HG02970 (cell line): Measurements from ENCODE around the gene SPECC1L.
"Not testable (repeated sequence)": the region's sequence is repeated elsewhere in the genome, so short reads cannot be mapped to it uniquely, and the experiment has no call there.

Experiments used
- ATAC-seq: cut with Tn5 transposase; IDR thresholded peaks from one replicate; pipeline ENCODE4 v1.9.1; 2021; ENCODE audit warnings: mild to moderate bottlenecking, moderate library complexity, moderate number of reproducible peaks; ENCODE audit not compliant: unreplicated experiment, low FRiP score

Gene SPECC1L

DNA sequence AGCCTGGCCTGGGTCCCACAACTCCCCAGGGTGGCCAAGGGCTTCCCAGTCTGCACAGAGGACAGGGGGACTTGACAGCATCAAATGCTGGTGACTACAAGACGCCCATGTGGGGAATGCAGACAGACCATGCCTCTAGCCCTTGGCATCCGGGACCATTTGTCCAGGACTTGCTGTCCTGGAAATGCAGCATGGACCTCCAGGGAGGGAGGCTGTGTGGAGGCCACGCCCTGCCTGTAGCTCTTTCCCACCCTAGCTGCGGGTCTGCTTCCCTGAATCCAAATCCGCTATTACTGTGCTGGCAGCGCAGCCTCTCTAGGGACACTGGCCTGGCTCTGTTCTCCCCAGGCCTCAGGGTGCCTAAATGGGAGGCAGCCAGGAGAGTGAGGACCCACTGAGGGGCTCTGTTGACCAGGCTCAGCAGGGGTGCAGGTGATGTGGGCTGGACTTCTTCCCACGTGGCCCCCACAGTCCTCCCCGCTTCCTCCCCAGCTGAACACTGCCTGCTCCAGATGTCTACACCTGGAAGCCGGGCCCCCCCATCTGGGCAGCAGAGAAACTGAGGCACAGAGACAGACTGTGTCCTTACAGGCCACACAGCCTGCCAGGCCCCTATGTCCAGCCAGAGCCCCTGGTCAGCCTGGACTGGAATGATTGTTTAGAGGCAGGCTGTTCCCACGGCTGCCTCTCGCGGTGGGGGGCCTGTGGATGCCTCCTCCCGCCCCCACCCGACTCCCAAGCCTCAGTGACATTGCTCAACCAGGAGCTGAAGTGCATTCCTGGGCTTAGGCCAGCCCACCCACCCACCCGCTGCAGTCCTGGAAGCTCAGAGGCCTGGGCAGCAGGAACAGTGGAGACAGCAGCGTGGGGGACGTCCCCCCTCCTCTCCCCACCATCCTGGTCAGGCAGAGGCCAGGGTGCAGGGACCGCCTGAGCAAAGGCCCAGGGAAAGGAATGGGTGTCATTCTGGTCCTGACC lies 24.8 kb upstream of the SPECC1L start:
- ATAC-seq, result not testable (repeated sequence)

DNA sequence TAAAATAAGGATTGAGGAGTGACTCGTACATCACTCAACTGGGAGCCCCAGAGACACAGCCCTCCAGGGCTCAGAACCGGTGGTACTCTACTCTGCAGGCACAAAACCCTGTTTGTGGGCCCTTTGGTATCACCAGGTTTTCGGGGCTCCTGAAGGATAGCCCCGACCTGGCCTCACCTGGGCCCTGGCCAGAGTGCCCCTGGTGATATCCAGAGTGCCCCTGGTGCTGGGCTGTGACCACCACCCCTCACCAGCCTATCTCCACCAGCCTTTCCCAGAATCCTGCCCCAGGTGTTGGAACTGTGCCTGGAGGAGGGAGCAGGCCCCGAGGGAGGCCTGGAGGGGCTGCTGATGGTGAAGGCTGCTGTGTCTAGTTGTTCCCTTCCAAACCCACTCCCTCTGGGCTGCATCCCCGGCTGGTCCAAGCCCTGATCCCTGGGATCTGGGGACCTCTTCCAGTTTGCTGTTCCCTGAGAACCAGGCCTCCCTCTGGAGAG lies 23.6 kb upstream of the SPECC1L start:
- no peak for ATAC-seq

DNA sequence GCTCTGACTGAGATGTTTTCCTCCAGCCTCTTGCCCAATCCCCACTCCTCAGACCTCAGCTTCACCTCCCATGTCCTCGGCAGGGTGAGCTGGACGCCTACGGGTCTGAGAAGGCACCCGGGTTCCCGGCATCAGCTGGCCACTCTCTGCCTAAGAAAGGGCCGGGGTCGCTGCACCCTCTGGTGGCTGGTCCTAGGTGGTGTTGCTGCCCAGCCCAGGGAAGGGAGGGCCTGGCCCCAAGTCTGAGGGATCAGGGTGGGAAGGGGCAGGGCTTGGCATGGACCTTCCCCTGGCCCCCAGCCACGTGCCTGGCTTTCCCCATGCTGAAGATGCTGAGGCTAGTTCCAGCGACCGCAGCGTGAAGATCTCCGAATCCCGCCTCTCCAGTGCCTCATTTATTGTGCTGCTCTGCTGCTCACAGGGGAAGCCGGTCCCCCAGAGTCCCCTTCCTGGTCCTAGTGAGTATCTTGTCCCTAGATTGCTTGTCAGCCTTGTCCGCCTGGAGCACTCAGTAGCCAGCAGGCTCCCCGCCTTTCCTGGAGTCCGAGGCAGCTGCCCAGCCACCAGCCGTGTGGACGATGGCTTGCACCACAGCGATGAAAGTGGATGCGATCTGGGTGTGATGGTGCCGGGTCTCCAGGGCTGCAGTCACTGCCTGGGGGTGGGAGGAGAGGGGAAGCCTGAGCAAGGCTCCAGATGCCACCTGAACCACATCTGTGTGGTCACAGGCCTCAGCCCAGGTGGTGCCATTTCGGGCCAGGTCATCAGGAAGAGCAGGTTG lies 22.9 kb upstream of the SPECC1L start:
- ATAC-seq, result no peak

DNA sequence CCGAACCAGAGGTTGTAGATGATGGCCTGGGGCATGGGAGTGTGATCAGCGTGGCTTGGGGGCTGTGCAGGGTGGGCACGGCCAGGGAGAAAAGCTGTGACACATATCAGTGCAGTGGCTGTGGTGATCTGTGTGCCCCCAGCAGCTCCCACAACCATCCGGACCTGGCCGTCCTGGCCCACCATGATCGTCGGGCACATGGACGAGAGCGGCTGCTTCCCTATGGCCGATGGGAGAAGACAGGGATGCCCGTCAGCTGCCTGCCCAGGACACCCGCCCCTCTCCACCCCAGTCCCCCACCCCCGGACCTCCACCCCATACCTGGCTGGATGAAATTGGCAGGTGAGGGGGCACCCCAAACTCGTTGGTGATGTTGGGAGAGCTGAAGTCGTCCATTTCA lies 22.0 kb upstream of the SPECC1L start:
- ATAC-seq, result not testable (repeated sequence)

DNA sequence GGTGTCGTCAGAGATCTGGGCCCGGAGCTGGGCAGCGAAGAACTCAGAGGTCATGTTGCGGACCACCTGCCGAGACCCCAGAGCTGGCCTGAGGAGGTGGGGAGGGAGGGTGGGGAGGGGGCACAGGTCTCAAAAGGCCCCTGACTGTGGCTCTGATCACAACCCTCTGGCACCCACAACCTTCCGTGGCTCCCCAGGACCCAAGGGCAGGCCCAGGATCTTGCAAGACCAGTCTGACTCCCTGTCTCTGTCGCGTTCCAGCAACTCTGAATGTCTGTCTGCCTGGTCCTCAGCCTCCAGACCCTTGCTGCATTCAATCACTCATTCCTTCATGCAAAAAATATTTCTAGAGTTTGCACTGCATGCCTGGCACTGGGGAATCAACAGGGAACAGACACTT lies 21.2 kb upstream of the SPECC1L start:
- not testable (repeated sequence) for ATAC-seq

DNA sequence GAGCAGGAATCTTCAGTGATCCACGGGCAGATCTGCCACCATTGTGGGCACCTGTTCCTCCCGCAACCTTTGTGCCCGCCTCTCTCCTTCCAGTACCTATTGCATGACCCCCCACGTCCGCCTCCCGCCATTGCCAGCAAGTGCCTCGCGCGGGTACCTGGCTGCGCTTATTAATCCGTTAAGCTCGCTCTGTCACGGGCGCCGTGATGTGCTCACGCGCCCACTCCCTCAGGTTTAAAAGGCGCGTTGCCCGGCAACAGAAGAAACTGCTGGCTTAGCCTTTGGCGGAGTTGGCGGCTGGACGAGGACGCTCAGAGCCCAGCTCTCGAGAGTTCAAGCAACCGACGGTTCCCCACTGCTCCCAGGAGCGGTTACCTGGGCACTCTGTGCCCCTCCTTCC lies 19.3 kb upstream of the SPECC1L start:
- not testable (repeated sequence) for ATAC-seq

DNA sequence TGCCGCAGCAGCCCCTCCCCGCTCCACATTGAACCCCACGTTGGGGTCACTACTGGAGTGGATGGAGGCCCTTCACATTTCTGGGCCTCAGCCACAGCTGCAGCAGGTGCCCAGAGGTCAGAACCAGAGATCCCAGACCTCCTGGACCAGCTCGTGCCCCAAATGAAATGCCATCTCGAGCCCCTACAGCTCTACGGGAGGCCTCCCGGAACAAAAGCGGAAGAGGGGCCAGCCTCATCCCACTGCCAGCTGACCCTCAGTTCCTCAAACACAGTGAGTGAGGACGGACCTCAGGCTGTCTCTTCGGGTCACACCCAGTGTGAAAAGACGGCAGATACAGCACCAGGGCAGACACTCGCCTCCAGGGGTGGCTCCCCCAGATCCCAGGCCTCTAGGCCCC lies 17.5 kb upstream of the SPECC1L start:
- not testable (repeated sequence) for ATAC-seq

DNA sequence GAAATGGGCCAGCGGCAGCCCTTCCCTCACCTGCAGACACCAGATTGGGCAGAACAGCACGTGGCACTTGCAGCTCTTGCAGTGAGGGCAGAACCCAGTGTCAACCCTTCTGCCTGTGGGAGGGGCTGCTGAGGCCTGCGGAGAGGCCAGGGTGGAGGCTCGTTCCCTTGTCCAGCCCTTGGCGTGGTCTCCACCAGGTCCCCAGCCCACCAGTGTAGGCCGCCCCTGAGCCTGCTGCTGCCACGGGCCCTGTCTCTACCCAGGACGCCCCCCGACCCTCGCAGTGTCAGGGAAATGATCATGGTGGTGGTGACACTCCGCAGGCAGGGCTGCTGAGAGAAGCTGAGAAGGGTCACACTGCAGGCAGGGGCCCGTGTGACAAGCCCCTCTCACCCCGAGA lies 14.5 kb upstream of the SPECC1L start:
- not testable (repeated sequence) for ATAC-seq

DNA sequence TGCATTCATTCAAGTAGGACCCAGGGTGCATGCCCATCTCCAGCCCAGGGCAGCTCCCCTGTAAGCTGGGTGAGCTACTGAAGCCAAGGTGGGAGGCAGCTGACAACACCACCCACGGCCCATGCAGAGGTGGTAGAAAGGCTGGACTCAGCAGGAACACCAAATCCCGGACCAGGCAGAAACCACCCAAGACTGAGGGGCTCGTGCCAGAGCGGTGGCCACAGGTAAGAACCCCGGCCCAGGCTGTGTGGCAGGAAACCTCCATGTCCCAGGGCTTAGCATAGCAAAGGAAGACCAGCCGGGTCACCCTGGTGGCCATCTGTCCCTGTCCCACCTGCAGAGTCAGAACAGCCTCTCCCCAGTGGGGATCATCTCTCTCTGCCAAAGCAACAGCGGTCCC lies 13.9 kb upstream of the SPECC1L start:
- ATAC-seq, result not testable (repeated sequence)

DNA sequence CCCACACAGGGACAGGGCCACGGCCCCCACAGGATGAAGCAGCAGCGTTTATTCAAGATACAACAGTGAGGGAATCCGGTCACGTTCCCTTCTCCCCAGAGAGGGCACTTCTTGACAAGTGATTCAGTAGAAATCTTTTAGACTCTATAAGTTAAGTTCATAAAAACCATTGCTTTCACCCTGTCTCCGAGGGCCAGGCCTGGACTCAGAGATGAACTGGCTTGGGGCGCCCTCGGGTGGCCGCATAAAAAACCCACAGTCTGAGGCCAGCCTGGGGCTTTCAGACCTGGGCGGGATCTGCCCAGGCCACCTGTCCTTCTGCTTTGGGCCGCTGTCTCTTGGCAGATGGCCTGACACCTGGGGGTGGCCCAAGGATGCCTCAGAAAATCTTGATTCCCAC lies 11.2 kb upstream of the SPECC1L start:
- ATAC-seq, result not testable (repeated sequence)

DNA sequence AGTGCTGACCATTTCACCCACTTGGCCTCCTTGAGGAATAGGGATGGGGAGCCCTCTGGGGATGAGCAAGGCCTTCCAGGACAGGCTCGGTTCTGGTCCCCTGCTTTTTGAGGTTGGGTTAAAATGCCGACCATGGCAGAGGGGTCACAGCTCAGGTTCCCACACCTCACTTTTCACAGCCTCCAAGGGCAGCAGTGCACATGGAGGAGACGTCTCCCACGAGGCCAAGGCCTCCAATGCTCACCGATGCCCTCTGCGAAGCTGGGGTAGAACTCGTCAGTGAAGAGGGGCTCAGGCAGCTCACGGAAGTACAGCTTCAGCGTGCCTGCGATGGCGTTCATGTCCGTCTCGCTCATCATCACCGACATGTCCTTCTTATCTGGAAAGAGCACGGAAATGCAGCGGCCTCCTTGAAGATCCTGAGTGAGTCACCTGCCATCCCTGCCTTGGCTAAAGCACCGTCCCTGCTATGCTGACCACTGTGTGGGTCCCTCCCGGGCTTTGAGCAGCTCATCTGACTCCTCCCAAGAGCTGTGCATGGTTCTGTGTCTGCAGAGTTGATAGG lies 8.4 kb upstream of the SPECC1L start:
- not testable (repeated sequence) for ATAC-seq

DNA sequence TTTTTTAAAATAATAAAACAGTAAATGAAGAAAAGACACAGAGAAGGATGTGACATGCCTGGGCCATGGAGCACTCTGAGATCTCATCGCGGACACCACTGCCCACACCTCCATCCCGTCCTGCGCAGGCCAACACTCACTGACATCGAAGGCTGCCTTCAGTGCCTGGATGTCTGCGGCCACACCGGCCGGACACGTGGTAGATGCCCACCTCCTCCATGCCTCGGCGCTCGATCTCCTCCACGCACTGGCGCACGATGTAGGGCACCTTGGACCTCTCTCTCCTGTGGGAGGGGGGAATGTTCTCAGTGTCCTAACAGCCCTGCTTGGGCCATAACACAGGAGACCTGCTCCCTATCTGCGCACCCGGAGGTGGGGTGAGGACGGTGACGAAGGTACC lies 7.2 kb upstream of the SPECC1L start:
- ATAC-seq, result not testable (repeated sequence)

DNA sequence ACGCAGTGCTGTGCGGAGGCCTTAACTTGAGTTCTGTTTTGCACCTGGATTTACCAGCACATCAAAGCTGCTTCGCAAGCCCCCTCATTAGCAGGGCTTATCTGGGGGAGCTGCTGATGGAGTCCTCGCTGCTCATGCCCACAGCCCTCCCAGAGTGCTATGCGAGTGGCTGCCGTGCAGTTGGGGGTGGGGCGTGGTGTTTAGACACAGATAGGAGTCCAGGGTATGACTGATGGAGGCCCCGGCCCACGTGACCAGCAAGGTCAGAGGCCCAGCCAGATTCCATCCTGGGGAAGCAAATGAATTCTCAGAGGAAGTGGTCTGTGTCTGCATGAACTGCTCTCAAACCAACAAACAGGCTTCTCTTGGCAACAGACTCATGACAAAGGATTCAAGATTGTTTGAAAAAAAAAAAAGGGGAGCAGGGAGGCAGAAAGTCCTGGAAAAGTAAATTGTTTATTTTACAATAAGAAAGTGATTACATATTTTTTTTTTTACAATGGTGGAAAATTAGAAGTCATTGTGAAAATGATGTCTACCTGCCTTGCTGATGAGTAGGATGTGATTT lies 6.2 kb upstream of the SPECC1L start:
- ATAC-seq, result not testable (repeated sequence)

DNA sequence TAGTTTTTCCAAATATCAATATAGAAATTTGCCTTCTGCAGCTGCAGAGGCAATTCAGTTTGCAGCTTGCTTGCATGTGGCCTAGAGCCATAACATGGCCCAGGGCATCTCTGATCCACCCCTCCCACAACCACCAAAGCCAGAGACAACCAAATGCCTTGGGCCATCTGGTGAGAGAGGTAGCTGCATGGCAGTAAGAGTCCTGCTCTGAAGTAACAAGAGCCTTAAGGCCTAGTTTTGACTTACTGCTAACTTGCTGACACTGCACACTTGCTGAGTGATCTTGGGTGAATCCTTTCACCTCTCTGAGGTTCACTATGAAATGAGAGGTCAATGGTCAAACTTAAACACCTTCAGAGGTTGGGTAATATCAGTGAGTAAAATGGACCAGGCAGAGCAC lies 4.9 kb upstream of the SPECC1L start:
- no peak for ATAC-seq

DNA sequence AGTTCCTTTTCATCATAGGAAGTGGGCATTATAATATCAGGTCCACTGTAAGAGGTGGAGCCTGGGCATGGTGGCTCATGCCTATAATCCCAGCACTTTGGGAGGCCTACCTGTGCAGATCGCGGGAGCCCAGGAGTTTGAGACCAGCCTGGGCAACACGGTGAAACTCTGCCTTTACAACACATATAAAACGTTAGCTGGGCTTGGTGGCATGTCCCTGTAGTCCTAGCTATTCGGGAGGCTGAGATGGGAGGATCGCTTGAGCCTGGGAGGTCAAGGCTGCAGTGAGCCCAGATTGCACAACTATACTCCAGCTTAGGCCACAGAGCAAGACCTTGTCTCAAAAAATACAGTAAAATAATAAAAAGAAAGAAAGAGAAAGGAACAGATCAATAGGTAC lies 4.1 kb upstream of the SPECC1L start:
- ATAC-seq, result not testable (repeated sequence)

DNA sequence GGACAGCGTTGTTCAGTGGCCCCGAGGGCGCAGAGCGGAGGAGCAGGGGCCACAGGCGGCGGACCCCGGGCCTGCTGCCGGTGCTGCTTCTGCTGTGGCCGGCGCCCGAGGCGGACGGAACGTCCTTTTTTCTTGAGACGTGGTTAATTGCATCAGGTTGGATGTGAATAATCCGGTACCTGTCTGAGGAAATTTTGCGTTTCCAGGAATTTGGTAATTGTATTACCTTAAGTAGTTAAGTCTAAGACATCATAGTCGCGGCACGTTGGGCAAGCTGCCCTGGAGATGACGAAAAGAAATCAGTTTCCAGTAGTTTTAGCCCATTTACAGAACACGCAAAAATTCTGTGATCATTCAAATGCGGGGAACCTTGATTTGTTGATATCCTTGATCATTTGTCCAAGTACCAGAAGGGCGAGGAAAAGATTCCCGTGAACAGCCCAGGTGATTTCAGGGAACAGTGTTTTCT lies 789 bp downstream of the SPECC1L start:
- ATAC-seq, result no peak

DNA sequence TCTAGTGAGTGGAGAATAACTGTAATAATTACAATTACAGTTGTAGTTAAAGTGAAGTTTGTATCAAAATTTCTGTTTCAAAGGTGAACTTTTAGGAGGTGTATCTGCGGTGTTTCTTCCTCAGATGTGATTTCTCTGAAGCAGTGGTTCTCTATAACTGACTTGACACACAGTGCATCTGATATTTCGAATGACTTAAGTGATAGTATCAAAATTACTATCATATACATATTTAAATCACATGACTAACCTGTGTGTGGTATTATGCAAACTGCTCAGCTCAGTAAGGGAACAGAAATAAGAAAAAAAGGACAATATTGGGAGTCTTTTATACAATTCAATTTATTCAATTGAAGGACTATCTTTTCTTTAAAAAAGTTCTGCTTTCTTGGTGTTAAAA lies 2.4 kb downstream of the SPECC1L start:
- ATAC-seq, result not testable (repeated sequence)

DNA sequence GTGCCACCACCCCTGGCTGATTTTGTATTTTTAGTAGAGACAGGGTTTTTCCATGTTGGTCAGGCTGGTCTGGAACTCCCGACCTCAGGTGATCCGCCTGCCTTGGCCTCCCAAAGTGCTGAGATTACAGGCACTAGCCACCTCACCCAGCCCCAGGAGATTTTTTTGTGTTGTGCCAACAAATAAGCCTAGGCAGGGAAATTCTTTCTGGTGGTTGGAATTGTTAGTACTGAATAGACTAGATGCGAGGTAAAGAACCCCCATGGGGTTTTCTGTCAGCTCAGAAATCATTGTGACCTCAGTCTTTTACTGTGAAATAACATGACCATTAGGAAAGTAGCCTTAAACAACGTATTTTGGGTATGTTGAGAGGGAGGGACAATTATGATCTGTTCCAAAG lies 3.3 kb downstream of the SPECC1L start:
- ATAC-seq, result not testable (repeated sequence)

DNA sequence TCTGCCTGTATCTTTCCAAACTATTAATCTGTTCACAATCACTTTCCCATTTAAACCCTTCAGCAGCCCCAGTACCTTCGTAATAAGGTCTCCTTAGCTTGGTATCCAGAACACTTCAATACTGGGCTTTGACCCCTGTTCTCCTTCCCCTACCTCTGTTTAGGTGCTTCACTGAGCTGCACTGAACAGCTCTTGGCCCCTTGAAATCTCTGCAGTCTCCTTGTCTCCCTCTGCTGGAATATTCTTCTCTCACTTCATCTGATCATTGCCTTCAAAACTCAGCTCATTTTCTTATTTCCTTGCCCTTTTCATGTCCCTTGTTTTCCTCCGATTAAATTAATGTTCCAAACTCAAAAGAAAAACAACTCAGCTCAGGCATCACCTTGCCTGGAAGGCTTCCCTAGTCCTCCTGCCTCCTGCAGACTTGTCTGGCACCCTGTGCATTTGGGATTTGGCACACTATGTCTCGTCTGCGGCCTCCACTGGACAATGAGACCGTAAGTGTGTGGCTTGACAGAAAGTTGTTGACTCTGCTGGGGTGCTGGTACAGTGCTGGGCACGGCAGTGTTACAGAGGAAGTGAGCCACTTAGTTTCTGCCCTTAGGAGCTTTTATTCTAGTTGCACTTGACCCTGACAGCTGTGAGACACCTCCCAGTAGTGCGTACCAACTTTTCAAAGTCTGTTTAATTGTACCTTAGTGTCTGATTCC lies 4.2 kb downstream of the SPECC1L start:
- not testable (repeated sequence) for ATAC-seq

DNA sequence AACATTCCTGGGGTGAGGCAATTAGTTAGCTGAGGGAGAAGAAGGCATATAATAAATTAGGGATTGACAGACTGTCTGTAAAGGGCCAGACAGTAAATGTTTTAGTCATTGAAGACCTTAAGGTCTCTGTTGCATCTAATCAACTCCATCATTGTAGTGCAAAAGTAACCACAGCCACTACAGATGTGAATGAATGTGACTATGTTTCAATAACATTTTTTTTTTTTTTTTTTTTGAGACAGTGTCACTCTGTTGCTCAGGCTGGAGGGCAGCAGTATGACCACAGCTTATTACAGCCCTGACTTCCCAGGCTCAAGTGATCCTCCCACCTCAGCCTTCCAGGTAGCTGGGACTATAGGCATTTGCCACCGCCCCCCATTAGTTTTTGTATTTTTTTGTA lies 9.7 kb downstream of the SPECC1L start:
- ATAC-seq, result not testable (repeated sequence)
